Panc1 (cell line): ENCODE results near the gene ANXA7. TPM values are rescaled to one million over a fixed set of nuclear protein-coding genes. Genes with fewer than 3 reads are reported as not detected.

Experiments
- ATAC-seq: fragments of 200-7000 bp; cut with Tn5 transposase; 2 replicates; pipeline ENCODE4 v1.9.1; 2020; ENCODE audit warnings: mild to moderate bottlenecking, moderate library complexity
- BruUV-seq: library from RNA; stranded (reverse); fragments of 400-500 nt; replicated peaks from 2 replicates; lab custom pipeline; 2021; lab: Mats Ljungman, UMichigan
- CTCF ChIA-PET: fragments of 300-600 bp; sonication (Branson Sonifier 250); formaldehyde crosslinking; loops from one replicate; lab custom pipeline; 2022; ENCODE audit warnings: antibody characterized with exemption; lab: Charles Lee
- POLR2A ChIA-PET: fragments of 300-600 bp; sonication (Branson Sonifier 250); formaldehyde crosslinking; loops from one replicate; lab custom pipeline; 2022; ENCODE audit warnings: antibody characterized with exemption; lab: Charles Lee
- DNase-seq: peaks from one replicate; pipeline ENCODE4 v3.0.0-alpha.2; 2010; ENCODE audit warnings: low read depth, low spot score
- H3K27ac ChIP-seq: 2 replicates; pipeline ENCODE4 v1.5.1; 2011; ENCODE audit warnings: mild to moderate bottlenecking, low read length, inconsistent platforms
- H3K27me3 ChIP-seq: fragments of 200-500 bp; sonication (Bioruptor generic); 2 replicates; pipeline ENCODE4 v1.6.0; 2014; ENCODE audit warnings: low read length, inconsistent platforms; ENCODE audit not compliant: control insufficient read depth, insufficient read depth
- H3K36me3 ChIP-seq: fragments of 200-500 bp; sonication (Bioruptor generic); 2 replicates; pipeline ENCODE4 v1.5.1; 2014; ENCODE audit warnings: inconsistent platforms, mild to moderate bottlenecking, low read length, moderate library complexity; ENCODE audit not compliant: control insufficient read depth, insufficient read depth
- H3K4me1 ChIP-seq: 2 replicates; pipeline ENCODE4 v1.5.1; 2011; ENCODE audit warnings: inconsistent platforms, mild to moderate bottlenecking, low read length, moderate library complexity; ENCODE audit not compliant: control insufficient read depth, insufficient read depth
- H3K4me3 ChIP-seq, 2 experiments: 2 replicates each; pipeline ENCODE4 v1.5.1; 2011 to 2012; ENCODE audit warnings: low read depth in 2 of 2, low read length in 2 of 2, mild to moderate bottlenecking in 2 of 2, inconsistent platforms in 1 of 2, moderate library complexity in 1 of 2
- H3K9me3 ChIP-seq: fragments of 200-500 bp; sonication (Bioruptor generic); 2 replicates; pipeline ENCODE4 v1.5.1; 2014; ENCODE audit warnings: low read depth, mild to moderate bottlenecking, inconsistent platforms, low read length, moderate library complexity; ENCODE audit not compliant: control insufficient read depth, insufficient read depth
- POLR2AphosphoS5 ChIP-seq: IDR thresholded peaks from 2 replicates; pipeline ENCODE4 v1.6.1; 2012; ENCODE audit warnings: mild to moderate bottlenecking, low read depth, low read length, moderate library complexity
- SIN3A ChIP-seq: IDR thresholded peaks from 2 replicates; pipeline ENCODE4 v1.6.1; 2012; ENCODE audit warnings: low read depth, mild to moderate bottlenecking, low read length, moderate library complexity, borderline replicate concordance; ENCODE audit not compliant: insufficient read depth
- TCF7L2 ChIP-seq: IDR thresholded peaks from 2 replicates; pipeline ENCODE4 v1.6.1; 2011; ENCODE audit warnings: mild to moderate bottlenecking, low read depth, low read length, inconsistent platforms
- in situ Hi-C: cut with HindIII; loops from 2 replicates; pipeline ENCODE4 v1.10.0; 2016; ENCODE audit warnings: low sequenced_read_pairs, low pct_unique_long_range_greater_than_20kb
- intact Hi-C: fragments of 100-400 bp; cut with micrococcal nuclease; formaldehyde crosslinking; loops from one replicate; pipeline ENCODE4 v1.10.0; 2022; ENCODE audit not compliant: unreplicated experiment
- total RNA-seq: library from RNA; stranded (reverse); gene quantifications from one replicate; pipeline ENCODE4 v1.2.1, GENCODE V29; 2021; ENCODE audit not compliant: unreplicated experiment
- TF ChIP-seq, protein P1 (sequence below): fragments of 450-650 bp; IDR thresholded peaks from 2 replicates; pipeline ENCODE4 v1.5.1; 2017; ENCODE audit warnings: mild to moderate bottlenecking
- TF ChIP-seq, protein P2 (sequence below), 2 experiments: IDR thresholded peaks; 2 replicates each; pipeline ENCODE4 v1.6.1; 2011 to 2012; ENCODE audit warnings: low read depth in 2 of 2, control low read depth in 1 of 2, low read length in 1 of 2, mild to moderate bottlenecking in 1 of 2, moderate library complexity in 1 of 2; ENCODE audit not compliant: insufficient read depth in 1 of 2

Gene ANXA7
- total RNA-seq, 1 experiment from 2014 or later, result 165 TPM

DNA sequence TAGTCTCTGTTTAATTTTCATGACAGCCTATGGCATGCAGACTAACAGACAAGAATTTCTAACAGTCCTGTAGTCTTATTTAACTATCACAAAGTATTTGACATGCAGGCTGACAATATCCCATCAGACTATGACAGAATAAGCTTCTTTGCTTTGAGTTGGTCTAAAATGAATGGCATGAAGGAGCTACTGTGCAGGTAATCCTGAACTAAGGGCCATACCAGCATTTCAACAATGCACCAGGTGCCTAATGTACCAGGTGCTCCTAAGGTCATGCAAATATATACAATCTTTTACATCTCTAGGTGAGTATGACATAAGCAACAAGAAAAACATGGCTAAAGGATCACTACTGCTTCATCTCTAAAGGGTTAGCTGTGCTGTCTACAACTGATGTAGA is 33.1 kb upstream of the ANXA7 start:
- in situ Hi-C loops (no loop called here), intact Hi-C loops (no loop called here)
- no peak overlapping the region for H3K4me3 ChIP-seq
- TF ChIP-seq, protein P1, sequence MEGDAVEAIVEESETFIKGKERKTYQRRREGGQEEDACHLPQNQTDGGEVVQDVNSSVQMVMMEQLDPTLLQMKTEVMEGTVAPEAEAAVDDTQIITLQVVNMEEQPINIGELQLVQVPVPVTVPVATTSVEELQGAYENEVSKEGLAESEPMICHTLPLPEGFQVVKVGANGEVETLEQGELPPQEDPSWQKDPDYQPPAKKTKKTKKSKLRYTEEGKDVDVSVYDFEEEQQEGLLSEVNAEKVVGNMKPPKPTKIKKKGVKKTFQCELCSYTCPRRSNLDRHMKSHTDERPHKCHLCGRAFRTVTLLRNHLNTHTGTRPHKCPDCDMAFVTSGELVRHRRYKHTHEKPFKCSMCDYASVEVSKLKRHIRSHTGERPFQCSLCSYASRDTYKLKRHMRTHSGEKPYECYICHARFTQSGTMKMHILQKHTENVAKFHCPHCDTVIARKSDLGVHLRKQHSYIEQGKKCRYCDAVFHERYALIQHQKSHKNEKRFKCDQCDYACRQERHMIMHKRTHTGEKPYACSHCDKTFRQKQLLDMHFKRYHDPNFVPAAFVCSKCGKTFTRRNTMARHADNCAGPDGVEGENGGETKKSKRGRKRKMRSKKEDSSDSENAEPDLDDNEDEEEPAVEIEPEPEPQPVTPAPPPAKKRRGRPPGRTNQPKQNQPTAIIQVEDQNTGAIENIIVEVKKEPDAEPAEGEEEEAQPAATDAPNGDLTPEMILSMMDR, result no peak
- TF ChIP-seq, protein P2, sequence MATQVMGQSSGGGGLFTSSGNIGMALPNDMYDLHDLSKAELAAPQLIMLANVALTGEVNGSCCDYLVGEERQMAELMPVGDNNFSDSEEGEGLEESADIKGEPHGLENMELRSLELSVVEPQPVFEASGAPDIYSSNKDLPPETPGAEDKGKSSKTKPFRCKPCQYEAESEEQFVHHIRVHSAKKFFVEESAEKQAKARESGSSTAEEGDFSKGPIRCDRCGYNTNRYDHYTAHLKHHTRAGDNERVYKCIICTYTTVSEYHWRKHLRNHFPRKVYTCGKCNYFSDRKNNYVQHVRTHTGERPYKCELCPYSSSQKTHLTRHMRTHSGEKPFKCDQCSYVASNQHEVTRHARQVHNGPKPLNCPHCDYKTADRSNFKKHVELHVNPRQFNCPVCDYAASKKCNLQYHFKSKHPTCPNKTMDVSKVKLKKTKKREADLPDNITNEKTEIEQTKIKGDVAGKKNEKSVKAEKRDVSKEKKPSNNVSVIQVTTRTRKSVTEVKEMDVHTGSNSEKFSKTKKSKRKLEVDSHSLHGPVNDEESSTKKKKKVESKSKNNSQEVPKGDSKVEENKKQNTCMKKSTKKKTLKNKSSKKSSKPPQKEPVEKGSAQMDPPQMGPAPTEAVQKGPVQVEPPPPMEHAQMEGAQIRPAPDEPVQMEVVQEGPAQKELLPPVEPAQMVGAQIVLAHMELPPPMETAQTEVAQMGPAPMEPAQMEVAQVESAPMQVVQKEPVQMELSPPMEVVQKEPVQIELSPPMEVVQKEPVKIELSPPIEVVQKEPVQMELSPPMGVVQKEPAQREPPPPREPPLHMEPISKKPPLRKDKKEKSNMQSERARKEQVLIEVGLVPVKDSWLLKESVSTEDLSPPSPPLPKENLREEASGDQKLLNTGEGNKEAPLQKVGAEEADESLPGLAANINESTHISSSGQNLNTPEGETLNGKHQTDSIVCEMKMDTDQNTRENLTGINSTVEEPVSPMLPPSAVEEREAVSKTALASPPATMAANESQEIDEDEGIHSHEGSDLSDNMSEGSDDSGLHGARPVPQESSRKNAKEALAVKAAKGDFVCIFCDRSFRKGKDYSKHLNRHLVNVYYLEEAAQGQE (IDR thresholded peaks at IDR 0.05; ENCODE audit: insufficient read depth in 1 of 2, low read depth in 2 of 2, low read length in 1 of 2), result no peak
- TF ChIP-seq TCF7L2 (no peak), POLR2AphosphoS5 (no peak), SIN3A (no peak)
- no peaks in the 10 kb centered on the region for H3K4me1 ChIP-seq
- no peaks in the 10 kb centered on the region for H3K27me3 ChIP-seq
- POLR2A ChIA-PET, result no interaction called here
- no peak for DNase-seq
- CTCF ChIA-PET, result no interaction called here
- H3K27ac ChIP-seq, result no peak overlapping the region
- no TSS peak for BruUV-seq
- peaks cover 2% of the 10 kb centered on the region; the same call in 1 of the 2 replicates for H3K36me3 ChIP-seq
- H3K9me3 ChIP-seq, result no peaks in the 10 kb centered on the region
- no peak for ATAC-seq

DNA sequence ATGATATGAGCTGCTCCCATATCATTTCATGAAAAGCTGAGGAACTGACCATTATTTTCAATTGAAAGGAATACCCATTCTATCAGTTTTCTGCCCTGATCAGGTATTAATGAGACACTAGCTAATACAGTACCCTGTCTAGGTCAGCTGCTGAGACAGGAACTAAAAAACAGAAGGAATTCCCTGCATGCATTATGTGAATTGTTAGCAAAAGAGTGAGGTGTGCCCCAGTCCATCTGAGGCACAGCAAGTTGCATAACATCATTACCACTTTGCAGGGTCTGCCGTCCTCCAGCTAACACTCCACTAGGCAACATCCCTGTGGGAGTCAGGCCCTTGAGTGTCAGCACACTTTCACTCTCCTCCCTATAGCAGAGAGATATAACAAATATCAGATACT is 30.6 kb upstream of the ANXA7 start:
- ChIA-PET POLR2A (no interaction called here), CTCF (no interaction called here)
- Histone ChIP-seq H3K27me3 (no peaks in the 10 kb centered on the region), H3K4me3 (no peak overlapping the region), H3K4me1 (no peaks in the 10 kb centered on the region), H3K9me3 (no peaks in the 10 kb centered on the region), H3K36me3 (no peaks in the 10 kb centered on the region; the same call in 1 of the 2 replicates), H3K27ac (no peak overlapping the region)
- DNase-seq (no peak), ATAC-seq (no peak)
- intact Hi-C loops (no loop called here), in situ Hi-C loops (no loop called here)
- BruUV-seq, result no TSS peak
- no peak for TF ChIP-seq SIN3A
- TF ChIP-seq TCF7L2, result no peak
- no peak for TF ChIP-seq POLR2AphosphoS5
- TF ChIP-seq, protein P1, result no peak
- TF ChIP-seq, protein P2 (IDR thresholded peaks at IDR 0.05; ENCODE audit: insufficient read depth in 1 of 2, low read depth in 2 of 2, low read length in 1 of 2), result no peak
